Measurements from ENCODE around the gene PTCD2.

DNA sequence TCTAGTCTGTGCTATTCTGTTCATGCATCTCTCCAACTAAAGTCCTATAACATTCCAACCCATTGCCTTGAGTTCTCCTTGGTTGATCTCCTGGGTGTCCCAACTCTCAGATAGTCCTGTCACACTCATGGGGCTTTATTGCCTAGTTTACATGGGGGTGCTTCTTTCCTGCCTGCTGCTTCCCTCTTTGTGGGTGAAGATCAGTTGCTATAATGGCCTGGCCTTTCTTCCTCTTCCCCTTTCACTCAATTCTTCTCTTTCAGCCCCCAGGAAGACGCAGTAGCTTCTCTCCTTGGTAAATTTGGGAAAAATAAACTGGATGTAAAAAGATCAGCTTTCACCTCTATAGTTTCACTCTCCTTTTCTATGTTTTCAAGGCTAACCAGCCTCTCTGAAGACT, 66.5 kb downstream of the PTCD2 start:
- TF ChIP-seq POLR2AphosphoS5 (IDR thresholded peaks at IDR 0.05; ENCODE audit: low read depth, low read length) (no peak), SIN3A (IDR thresholded peaks at IDR 0.05; ENCODE audit: borderline replicate concordance, insufficient read depth, low read length) (no peak), TAF1 (IDR thresholded peaks at IDR 0.05; ENCODE audit: borderline replicate concordance, insufficient read depth, low read length) (no peak)
